Gastrocnemius medialis (tissue), 4 donors: ENCODE data around the gene SULT1B1.

Experiments used
- CTCF ChIP-seq, 5 experiments: fragments of 450-650 bp in 3 of 5; fragments of 200-600 bp in 2 of 5; sonication (generic) in 2 of 5; IDR thresholded peaks in 4 of 5; conservative IDR thresholded peaks in 1 of 5; 1 replicate in 4 of 5; 2 replicates in 1 of 5; pipeline ENCODE4 v1.5.1; 2016 to 2019; ENCODE audit warnings: antibody characterized with exemption in 5 of 5, mild to moderate bottlenecking in 3 of 5, moderate library complexity in 3 of 5
- POLR2A ChIP-seq, 2 donors: fragments of 450-650 bp; IDR thresholded peaks; one replicate each; pipeline ENCODE4 v1.6.1; 2017; ENCODE audit warnings: antibody characterized with exemption in 2 of 2, mild to moderate bottlenecking in 2 of 2, moderate library complexity in 2 of 2

DNA sequence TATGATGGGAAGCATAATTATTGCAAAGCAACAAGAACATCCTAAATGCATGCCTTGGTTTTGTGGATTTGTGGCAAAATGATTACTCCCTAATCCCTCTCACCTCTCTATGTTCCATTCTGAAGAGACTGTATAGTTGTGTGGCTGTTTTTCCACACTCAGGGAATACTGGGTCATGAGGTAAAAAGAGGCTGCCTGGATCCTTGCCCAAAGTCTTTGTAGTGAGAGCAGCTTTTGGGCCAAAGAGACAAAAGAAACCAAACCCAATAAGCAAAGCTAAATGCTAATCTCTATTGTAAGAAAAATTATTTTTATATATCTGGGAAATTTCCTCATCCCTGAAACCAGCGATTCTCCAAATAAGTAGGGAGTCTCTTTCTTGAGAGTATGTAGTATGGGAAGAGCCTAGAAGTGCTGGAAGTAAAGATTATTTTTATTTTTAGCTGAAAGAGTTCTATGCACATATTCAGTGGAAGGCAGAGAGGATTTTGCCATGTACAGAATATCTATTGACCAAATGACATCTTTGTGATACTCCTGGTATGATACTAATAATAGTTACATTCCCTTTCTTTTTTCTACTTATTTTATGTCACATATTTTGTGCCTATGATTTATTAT is 24.9 kb upstream of the SULT1B1 start:
- TF ChIP-seq POLR2A (IDR thresholded peaks at IDR 0.05) (no peak), CTCF (IDR thresholded peaks at IDR 0.05 in 4 of 5, conservative IDR thresholded peaks at IDR 0.05 in 1 of 5) (no peak)
